B cell (primary cell): ENCODE data around the gene CCDC196. TPM values are rescaled to one million over a fixed set of nuclear protein-coding genes. Genes with fewer than 3 reads are reported as not detected.

Experiments used
- ATAC-seq: fragments of 200-7000 bp; cut with Tn5 transposase; one replicate; pipeline ENCODE4 v1.10.0; 2021; ENCODE audit warnings: low read depth, mild to moderate bottlenecking, moderate number of reproducible peaks, moderate library complexity
- CTCF ChIA-PET: fragments of 350-600 bp; sonication (Branson Sonifier 250); formaldehyde crosslinking; loops from one replicate; lab custom pipeline; 2021; ENCODE audit warnings: antibody characterized with exemption, inconsistent platforms; lab: Charles Lee
- POLR2A ChIA-PET: fragments of 350-600 bp; sonication (Branson Sonifier 250); formaldehyde crosslinking; loops from one replicate; lab custom pipeline; 2021; ENCODE audit warnings: antibody characterized with exemption; lab: Charles Lee
- DNase-seq: peaks from one replicate; pipeline ENCODE4 v3.0.0; 2013
- H2AFZ ChIP-seq: 2 replicates; pipeline ENCODE4 v1.6.1; 2012; ENCODE audit warnings: mild to moderate bottlenecking, low read depth, low read length; ENCODE audit not compliant: insufficient read depth, poor library complexity, severe bottlenecking
- H3K27ac ChIP-seq, 2 donors: 1 replicate in 1 of 2; 2 replicates in 1 of 2; pipeline ENCODE4 v1.5.1; 2012 to 2013; ENCODE audit warnings: low read length in 2 of 2, mild to moderate bottlenecking in 2 of 2, moderate library complexity in 1 of 2
- H3K27me3 ChIP-seq, 4 experiments: fragments of 200-600 bp in 1 of 4; sonication (generic) in 1 of 4; replicated peaks in 1 of 4; 1 replicate in 2 of 4; 2 replicates in 2 of 4; pipeline versions ENCODE4 v1.6.1 to v1.7.0; 2013 to 2016; ENCODE audit warnings: low read length in 3 of 4, mild to moderate bottlenecking in 2 of 4, mixed read lengths in 1 of 4, moderate library complexity in 1 of 4; ENCODE audit not compliant: insufficient read depth in 4 of 4, control insufficient read depth in 3 of 4; ENCODE audit errors: control extremely low read depth in 1 of 4
- H3K36me3 ChIP-seq, 2 experiments: replicated peaks in 1 of 2; 1 replicate in 1 of 2; 2 replicates in 1 of 2; pipeline versions ENCODE4 v1.6.1 to v1.7.1; 2013; ENCODE audit warnings: low read length in 1 of 2; ENCODE audit not compliant: insufficient read depth in 2 of 2, control insufficient read depth in 1 of 2; ENCODE audit errors: control extremely low read depth in 1 of 2, extremely low read depth in 1 of 2
- H3K4me1 ChIP-seq, 2 donors: fragments of 200-600 bp in 1 of 2; sonication (generic) in 1 of 2; 1 replicate in 1 of 2; 2 replicates in 1 of 2; pipeline versions ENCODE4 v1.5.1 to v1.6.1; 2013 to 2017; ENCODE audit warnings: low read length in 2 of 2; ENCODE audit not compliant: control insufficient read depth in 2 of 2, insufficient read depth in 2 of 2
- H3K4me2 ChIP-seq: replicated peaks from 2 replicates; pipeline ENCODE3; 2012; ENCODE audit warnings: mild to moderate bottlenecking, low read depth, low read length; ENCODE audit not compliant: poor library complexity, severe bottlenecking
- H3K4me3 ChIP-seq, 5 experiments: fragments of 200-600 bp in 1 of 5; sonication (generic) in 1 of 5; 1 replicate in 3 of 5; 2 replicates in 2 of 5; pipeline versions ENCODE4 v1.5.1 to v1.7.0; 2011 to 2016; ENCODE audit warnings: low read length in 4 of 5, mild to moderate bottlenecking in 4 of 5, low read depth in 2 of 5, control low read depth in 1 of 5, moderate library complexity in 1 of 5; ENCODE audit not compliant: insufficient read depth in 1 of 5; ENCODE audit errors: control extremely low read depth in 1 of 5, extremely low read depth in 1 of 5
- H3K79me2 ChIP-seq: fragments of 200-600 bp; sonication (generic); one replicate; pipeline ENCODE4 v1.6.0; 2016; ENCODE audit warnings: low read length; ENCODE audit not compliant: control insufficient read depth, insufficient read depth
- H3K9ac ChIP-seq: fragments of 200-600 bp; sonication (generic); 2 replicates; pipeline ENCODE4 v1.6.1; 2017; ENCODE audit warnings: mild to moderate bottlenecking, low read length, moderate library complexity
- H3K9me3 ChIP-seq, 3 donors: one replicate each; pipeline versions ENCODE4 v1.6.1 to v1.7.1; 2013; ENCODE audit warnings: low read length in 2 of 3; ENCODE audit not compliant: control insufficient read depth in 2 of 3, insufficient read depth in 1 of 3; ENCODE audit errors: control extremely low read depth in 1 of 3
- H4K20me1 ChIP-seq: 2 replicates; pipeline ENCODE4 v1.6.0; 2012; ENCODE audit warnings: mild to moderate bottlenecking, low read length; ENCODE audit not compliant: insufficient read depth, control insufficient read depth, poor library complexity, severe bottlenecking
- H3K27ac Mint-ChIP-seq: one replicate; pipeline ENCODE4 v1.8.0; 2021; ENCODE audit warnings: mixed read lengths
- H3K27me3 Mint-ChIP-seq: one replicate; pipeline ENCODE4 v1.8.0; 2021; ENCODE audit warnings: mixed read lengths
- H3K4me1 Mint-ChIP-seq: one replicate; pipeline ENCODE4 v1.8.0; 2021; ENCODE audit warnings: mixed read lengths
- H3K4me3 Mint-ChIP-seq: one replicate; pipeline ENCODE4 v1.8.0; 2021; ENCODE audit warnings: mixed read lengths
- H3K9me3 Mint-ChIP-seq: one replicate; pipeline ENCODE4 v1.8.0; 2022; ENCODE audit warnings: mixed read lengths; ENCODE audit not compliant: insufficient read depth
- EZH2 ChIP-seq: IDR thresholded peaks from 2 replicates; pipeline ENCODE4 v1.6.1; 2012; ENCODE audit warnings: borderline replicate concordance, low read depth, mild to moderate bottlenecking, moderate library complexity, low read length; ENCODE audit not compliant: insufficient read depth, poor library complexity, severe bottlenecking
- WGBS: methylation state at CpG from one replicate; pipeline ENCODE4 v1.1.5; 2013; ENCODE audit warnings: missing lambda C conversion rate; ENCODE audit not compliant: insufficient coverage; 5-methylcytosine and 5-hydroxymethylcytosine counted together
- intact Hi-C: fragments of 100-400 bp; cut with micrococcal nuclease; formaldehyde crosslinking; loops from one replicate; pipeline ENCODE4 v1.10.0; 2022
- polyA plus RNA-seq: library from polyadenylated mRNA; depleted of rRNA; stranded (reverse); fragments of >200 nt; gene quantifications from 2 replicates; pipeline ENCODE4 v1.2.3, GENCODE V29; 2012
- total RNA-seq, 2 donors: library from RNA; stranded (reverse); fragments of 120-200 nt in 1 of 2; gene quantifications; 1 replicate in 1 of 2; 2 replicates in 1 of 2; pipeline versions ENCODE4 v1.2.3 to v1.2.4, GENCODE V29; 2013 to 2022
- TF ChIP-seq, protein P1 (sequence below): fragments of 200-600 bp; IDR thresholded peaks from one replicate; pipeline ENCODE4 v1.8.0; 2022; ENCODE audit warnings: antibody characterized with exemption, mild to moderate bottlenecking

The CCDC196 gene
- total and polyA plus RNA-seq, 2 donors (not counting 1 experiment from before 2014, with no cell fraction given) = not detected

DNA sequence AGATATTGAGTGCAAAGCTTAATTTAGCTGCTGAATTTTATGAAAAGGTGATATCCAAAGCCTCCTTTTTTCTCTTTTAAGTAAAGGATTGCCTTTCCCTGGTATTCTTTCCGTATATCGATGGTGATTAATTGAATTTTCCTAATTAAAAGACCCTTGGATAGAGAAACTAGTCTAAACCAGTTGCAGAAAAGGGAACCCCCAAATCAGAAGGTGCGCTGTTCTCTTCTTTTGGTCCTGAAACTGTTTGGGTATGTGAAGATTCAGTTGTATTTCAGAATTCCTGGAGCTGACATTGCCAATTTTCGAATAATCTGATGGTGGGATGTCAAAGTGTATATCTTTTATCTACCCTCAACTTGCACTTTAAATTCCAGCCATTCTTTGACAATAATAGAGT is 23.7 kb downstream of the CCDC196 start:
- peak overlapping the region; percentile 79 for H3K9ac ChIP-seq
- CTCF ChIA-PET = interaction anchor here (1.6 kb wide), 1 partner anchor 13 kb away, joined by 4 read pairs; no protein-coding TSS in a partner anchor
- WGBS = no CpG with 5 or more reads among the region's 4 CpGs
- H3K4me2 ChIP-seq = peak overlapping the region; percentile 92
- ATAC-seq (no peak), DNase-seq (no peak)
- H3K27me3 Mint-ChIP-seq = peaks cover 6% of the 10 kb centered on the region
- H3K4me3 ChIP-seq = peak overlapping the region in 1 of 5 experiments; percentile 80
- H3K4me1 ChIP-seq = peaks cover 7 to 18% of the 10 kb centered on the region in 2 donors
- peaks cover 25% of the 10 kb centered on the region for H3K4me1 Mint-ChIP-seq
- H3K27ac ChIP-seq = no peak overlapping the region
- intact Hi-C loops = loop anchor here (2.0 to 5.0 kb wide), 2 partner anchors 851 to 1187 kb away; partner anchors contain the start of genes EIF2S1 and RDH11
- H3K36me3 ChIP-seq = no peaks in the 10 kb centered on the region
- peaks cover 0 to 8% (median 0%) of the 10 kb centered on the region in 4 experiments for H3K27me3 ChIP-seq
- peaks cover 5% of the 10 kb centered on the region for H4K20me1 ChIP-seq
- peak overlapping the region; percentile 89 for H3K4me3 Mint-ChIP-seq
- POLR2A ChIA-PET = no interaction called here
- TF ChIP-seq, protein P1, sequence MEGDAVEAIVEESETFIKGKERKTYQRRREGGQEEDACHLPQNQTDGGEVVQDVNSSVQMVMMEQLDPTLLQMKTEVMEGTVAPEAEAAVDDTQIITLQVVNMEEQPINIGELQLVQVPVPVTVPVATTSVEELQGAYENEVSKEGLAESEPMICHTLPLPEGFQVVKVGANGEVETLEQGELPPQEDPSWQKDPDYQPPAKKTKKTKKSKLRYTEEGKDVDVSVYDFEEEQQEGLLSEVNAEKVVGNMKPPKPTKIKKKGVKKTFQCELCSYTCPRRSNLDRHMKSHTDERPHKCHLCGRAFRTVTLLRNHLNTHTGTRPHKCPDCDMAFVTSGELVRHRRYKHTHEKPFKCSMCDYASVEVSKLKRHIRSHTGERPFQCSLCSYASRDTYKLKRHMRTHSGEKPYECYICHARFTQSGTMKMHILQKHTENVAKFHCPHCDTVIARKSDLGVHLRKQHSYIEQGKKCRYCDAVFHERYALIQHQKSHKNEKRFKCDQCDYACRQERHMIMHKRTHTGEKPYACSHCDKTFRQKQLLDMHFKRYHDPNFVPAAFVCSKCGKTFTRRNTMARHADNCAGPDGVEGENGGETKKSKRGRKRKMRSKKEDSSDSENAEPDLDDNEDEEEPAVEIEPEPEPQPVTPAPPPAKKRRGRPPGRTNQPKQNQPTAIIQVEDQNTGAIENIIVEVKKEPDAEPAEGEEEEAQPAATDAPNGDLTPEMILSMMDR = no peak
- TF ChIP-seq EZH2 = no peak
- H3K79me2 ChIP-seq = peaks cover 11% of the 10 kb centered on the region
- H3K9me3 ChIP-seq = no peaks in the 10 kb centered on the region
- H3K9me3 Mint-ChIP-seq = no peaks in the 10 kb centered on the region
- no peak overlapping the region for H3K27ac Mint-ChIP-seq
- peak overlapping the region; percentile 92 for H2AFZ ChIP-seq

DNA sequence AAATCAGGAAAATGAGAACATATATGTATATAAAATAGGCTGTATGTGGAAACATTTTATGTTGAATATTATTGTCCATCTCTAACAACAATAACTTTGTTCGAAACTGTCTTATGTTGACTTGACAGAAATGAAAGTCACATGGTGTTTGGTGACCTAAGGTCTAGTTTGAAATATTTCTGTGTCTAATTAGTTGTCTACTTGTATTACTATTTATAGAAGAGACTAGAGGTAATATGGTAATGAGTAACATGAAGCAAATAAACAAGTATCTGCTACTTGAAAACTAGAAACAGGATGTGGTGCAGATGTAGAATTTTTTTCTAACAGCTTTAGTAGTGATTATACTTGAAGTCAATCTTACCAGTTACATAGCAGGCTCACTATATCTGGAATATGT is 25.7 kb downstream of the CCDC196 start:
- ATAC-seq (no peak), DNase-seq (no peak)
- peaks cover 6% of the 10 kb centered on the region for H3K27me3 Mint-ChIP-seq
- Histone ChIP-seq H3K4me2 (no peak overlapping the region), H3K27ac (no peak overlapping the region), H3K79me2 (peaks cover 14% of the 10 kb centered on the region), H3K4me1 (peaks cover 7 to 18% of the 10 kb centered on the region in 2 donors), H3K36me3 (no peaks in the 10 kb centered on the region), H2AFZ (no peak overlapping the region), H3K27me3 (peaks cover 0 to 8% (median 0%) of the 10 kb centered on the region in 4 experiments), H4K20me1 (peaks cover 5% of the 10 kb centered on the region), H3K4me3 (no peak overlapping the region), H3K9ac (no peak overlapping the region), H3K9me3 (no peaks in the 10 kb centered on the region)
- H3K9me3 Mint-ChIP-seq = no peaks in the 10 kb centered on the region
- intact Hi-C loops = no loop called here
- POLR2A ChIA-PET = no interaction called here
- no peak overlapping the region for H3K27ac Mint-ChIP-seq
- CTCF ChIA-PET = interaction anchor here (1.5 kb wide), 1 partner anchor 17 kb away, joined by 3 read pairs; no protein-coding TSS in a partner anchor
- TF ChIP-seq EZH2 = no peak
- TF ChIP-seq, protein P1 = no peak
- H3K4me1 Mint-ChIP-seq = peaks cover 26% of the 10 kb centered on the region
- WGBS = no CpG with 5 or more reads among the region's 1 CpG
- no peak overlapping the region for H3K4me3 Mint-ChIP-seq
